AG10803 (cell line): ENCODE measurements around the gene KCTD17.

Experiments used
- DNase-seq: peaks from one replicate; pipeline ENCODE4 v3.0.0; 2010; ENCODE audit warnings: low read depth
- H3K4me3 ChIP-seq: 2 replicates; pipeline ENCODE4 v1.5.1; 2011; ENCODE audit warnings: mild to moderate bottlenecking, low read length, control low read depth
- TF ChIP-seq, protein P1 (sequence below): conservative IDR thresholded peaks from 2 replicates; pipeline ENCODE4 v1.5.1; 2011; ENCODE audit warnings: mild to moderate bottlenecking, low read length, control low read depth, inconsistent platforms

Gene KCTD17

DNA sequence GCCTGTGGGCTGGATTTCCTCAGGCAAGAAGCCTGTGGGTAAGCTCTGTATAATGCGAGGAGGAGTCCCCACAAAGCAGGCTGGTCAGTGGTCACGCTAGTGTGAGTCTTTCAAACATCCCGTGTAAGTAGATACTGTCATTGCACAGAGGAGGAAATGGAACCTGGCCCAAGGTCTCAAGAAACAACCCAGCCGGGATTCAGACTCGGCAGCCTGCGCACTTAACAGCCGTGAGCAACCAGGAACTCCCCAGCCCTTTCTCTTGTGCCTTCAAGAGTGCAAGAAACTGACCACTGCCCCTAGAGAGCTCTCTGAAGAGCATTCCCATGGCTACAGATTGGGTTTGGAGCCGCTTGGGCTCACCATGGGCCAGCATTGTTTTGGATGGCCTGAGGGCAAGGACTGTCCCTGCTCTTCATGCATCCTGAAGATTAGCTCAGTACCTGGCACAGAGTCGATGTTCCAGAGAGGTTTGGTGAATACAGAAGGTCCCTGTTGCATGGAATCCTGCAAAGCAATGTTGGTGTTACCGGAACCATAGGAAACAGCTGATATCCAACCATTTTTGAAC lies 26.0 kb upstream of the KCTD17 start:
- no peak overlapping the region for H3K4me3 ChIP-seq
- TF ChIP-seq, protein P1, sequence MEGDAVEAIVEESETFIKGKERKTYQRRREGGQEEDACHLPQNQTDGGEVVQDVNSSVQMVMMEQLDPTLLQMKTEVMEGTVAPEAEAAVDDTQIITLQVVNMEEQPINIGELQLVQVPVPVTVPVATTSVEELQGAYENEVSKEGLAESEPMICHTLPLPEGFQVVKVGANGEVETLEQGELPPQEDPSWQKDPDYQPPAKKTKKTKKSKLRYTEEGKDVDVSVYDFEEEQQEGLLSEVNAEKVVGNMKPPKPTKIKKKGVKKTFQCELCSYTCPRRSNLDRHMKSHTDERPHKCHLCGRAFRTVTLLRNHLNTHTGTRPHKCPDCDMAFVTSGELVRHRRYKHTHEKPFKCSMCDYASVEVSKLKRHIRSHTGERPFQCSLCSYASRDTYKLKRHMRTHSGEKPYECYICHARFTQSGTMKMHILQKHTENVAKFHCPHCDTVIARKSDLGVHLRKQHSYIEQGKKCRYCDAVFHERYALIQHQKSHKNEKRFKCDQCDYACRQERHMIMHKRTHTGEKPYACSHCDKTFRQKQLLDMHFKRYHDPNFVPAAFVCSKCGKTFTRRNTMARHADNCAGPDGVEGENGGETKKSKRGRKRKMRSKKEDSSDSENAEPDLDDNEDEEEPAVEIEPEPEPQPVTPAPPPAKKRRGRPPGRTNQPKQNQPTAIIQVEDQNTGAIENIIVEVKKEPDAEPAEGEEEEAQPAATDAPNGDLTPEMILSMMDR = no peak
- no peak for DNase-seq

DNA sequence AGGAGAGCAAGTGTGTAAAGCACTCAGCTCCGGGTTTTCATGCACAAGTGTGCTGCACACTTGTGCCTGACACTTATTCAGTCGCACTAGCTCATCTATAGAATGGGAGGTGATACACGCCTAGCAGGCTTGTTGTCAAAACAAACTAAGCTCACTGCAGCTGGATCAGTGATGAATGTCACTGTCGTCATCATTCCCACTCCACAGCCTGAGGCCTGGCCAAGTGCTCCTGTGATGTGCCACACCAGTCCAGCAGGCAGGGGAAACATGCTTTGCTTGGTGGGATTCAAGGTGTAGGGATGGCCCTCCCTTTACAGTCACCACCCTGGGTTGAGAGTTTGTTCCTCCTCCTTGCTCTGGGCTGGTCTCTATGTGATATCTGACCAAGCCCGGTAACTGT lies 25.2 kb upstream of the KCTD17 start:
- H3K4me3 ChIP-seq = no peak overlapping the region
- no peak for DNase-seq
- TF ChIP-seq, protein P1 = no peak

DNA sequence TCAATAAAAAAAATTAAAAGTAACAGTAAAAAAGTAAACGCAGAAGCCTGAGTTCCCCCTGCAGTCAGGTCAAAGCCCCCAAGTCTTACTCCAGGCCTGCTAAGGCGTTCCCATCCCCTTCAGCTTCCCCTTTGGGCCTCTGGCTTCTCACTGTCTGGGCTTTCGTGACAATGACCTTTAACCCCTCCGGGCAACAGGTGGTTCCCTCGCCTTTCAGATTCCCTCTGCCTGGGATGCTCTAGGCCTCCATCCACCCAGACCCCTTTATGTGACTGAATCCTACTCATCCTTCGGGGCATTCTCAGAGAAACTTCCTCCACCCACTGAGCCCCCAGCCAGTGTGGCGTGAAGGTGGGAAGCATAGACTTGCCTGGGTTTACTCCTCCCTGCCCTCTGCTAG lies 24.0 kb upstream of the KCTD17 start:
- H3K4me3 ChIP-seq = no peak overlapping the region
- TF ChIP-seq, protein P1 = no peak
- DNase-seq = no peak

DNA sequence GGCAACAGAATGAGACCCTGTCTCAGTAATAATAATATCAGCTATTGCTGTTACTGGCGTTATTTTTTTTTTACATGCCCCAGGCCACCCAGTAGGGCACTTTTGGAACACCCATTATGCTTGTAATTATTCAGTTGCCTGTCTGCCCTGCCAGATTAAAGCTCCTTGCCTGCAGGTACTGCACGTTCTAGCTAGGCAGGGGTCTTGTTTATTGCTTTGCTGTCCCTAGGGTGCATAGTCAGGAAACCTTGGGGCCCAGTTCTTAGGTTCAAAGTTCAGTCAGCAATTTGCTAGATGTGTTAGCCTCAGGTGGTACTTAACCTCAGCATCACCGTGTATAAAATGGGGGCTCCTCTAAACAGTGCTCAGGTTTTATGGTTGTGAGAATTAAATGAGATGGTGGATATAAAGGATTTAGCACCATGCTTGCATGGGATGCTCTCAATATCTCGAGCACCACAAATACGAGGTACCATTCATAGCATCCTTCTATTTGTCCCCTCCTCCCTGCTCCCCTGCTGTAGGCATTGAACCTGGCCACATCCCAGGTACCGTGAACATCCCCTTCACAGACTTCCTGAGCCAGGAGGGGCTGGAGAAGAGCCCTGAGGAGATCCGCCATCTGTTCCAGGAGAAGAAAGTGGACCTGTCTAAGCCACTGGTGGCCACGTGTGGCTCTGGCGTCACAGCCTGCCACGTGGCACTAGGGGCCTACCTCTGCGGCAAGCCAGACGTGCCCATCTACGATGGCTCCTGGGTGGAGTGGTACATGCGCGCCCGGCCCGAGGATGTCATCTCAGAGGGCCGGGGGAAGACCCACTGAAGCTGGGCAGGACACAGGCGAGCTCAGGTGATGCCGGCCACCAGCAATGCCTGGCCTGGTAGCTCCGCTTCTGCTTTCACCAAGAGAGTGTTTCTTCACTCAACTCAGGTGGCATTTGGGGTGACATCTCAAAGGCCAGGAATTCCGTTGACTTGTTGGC lies 22.6 kb upstream of the KCTD17 start:
- H3K4me3 ChIP-seq = no peak overlapping the region
- TF ChIP-seq, protein P1 = no peak
- no peak for DNase-seq

DNA sequence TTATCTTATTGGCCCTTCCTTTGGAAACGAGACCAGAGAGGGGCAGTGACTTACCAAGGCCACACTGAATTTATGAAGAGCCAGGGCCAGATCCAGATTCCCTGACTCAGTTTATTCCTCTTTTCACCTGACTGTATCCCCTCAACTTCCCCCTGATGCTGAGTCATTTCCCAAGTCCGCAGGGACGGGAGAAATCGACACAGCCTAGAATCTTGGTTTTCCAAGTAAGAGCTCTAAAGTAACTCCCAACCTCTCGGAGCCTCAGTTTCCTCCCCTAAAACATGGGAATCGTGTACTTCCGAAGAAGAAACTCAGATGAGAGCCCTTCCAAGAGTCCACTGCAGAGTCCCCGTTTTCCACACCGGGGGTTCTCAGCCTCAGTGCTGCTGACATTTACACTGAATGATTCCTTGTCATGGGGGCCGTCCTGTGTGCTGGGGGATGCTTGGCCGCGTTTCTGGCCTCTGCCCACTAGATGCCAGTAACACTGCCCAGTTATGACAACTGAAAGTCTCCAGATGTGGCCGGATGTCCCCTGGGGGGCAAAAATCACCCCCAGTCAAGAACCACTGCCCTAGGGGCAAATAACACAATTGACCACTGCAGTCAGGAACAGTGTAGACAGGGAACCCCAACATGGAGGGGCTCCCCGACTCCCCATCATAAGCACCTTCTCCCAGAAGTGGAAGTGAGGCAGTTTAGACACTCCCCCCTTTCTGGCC lies 20.8 kb upstream of the KCTD17 start:
- TF ChIP-seq, protein P1 = no peak
- DNase-seq = no peak
- H3K4me3 ChIP-seq = no peak overlapping the region

DNA sequence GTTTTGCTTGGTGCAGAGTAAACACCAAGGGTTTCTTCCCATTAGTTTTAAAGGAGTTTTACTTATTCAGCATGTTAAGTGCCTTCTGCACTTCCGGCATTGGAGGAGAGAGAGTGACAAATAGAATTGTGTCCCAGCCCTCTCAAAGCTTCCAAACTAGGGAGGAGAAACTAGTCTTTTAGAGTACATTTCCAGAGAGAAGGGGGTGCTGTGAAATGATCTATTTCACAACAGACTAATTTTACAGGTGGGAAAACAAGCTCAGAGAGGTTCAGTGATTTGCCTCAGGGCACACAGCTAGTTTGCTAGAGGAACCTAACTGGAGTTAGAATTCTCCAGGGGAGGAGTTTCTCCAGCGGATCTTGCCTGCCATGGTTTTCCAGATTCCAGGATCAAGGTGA lies 19.4 kb upstream of the KCTD17 start:
- TF ChIP-seq, protein P1 = no peak
- no peak for DNase-seq
- H3K4me3 ChIP-seq = no peak overlapping the region
